RWPE2 (cell line): Measurements from ENCODE around the gene ALDH4A1.

Experiments used
- ATAC-seq: fragments of 200-7000 bp; cut with Tn5 transposase; 3 replicates; pipeline ENCODE4 v1.9.1; 2021; ENCODE audit warnings: low read depth
- DNase-seq: peaks from one replicate; pipeline ENCODE4 v3.0.0-alpha.2; 2020; ENCODE audit warnings: low spot score
- H3K27ac ChIP-seq: fragments of 450-650 bp; 2 replicates; pipeline ENCODE4 v1.5.1; 2017; ENCODE audit warnings: mild to moderate bottlenecking; ENCODE audit not compliant: poor library complexity, severe bottlenecking
- H3K27me3 ChIP-seq: fragments of 250-450 bp; sonication (Bioruptor Pico); 2 replicates; pipeline ENCODE4 v1.5.1; 2021; ENCODE audit warnings: mild to moderate bottlenecking, moderate library complexity; ENCODE audit not compliant: insufficient read depth, poor library complexity, severe bottlenecking
- H3K36me3 ChIP-seq: fragments of 250-450 bp; sonication (Bioruptor Pico); 2 replicates; pipeline ENCODE4 v1.5.1; 2020; ENCODE audit warnings: low read depth, mild to moderate bottlenecking, moderate library complexity
- H3K4me1 ChIP-seq: fragments of 250-450 bp; sonication (Bioruptor Pico); 2 replicates; pipeline ENCODE4 v1.5.1; 2021; ENCODE audit warnings: mild to moderate bottlenecking, moderate library complexity; ENCODE audit not compliant: insufficient read depth, poor library complexity, severe bottlenecking
- H3K4me3 ChIP-seq: fragments of 250-450 bp; sonication (Bioruptor Pico); 2 replicates; pipeline ENCODE4 v1.5.1; 2021; ENCODE audit warnings: mild to moderate bottlenecking, moderate library complexity; ENCODE audit not compliant: severe bottlenecking
- H3K9me3 ChIP-seq: fragments of 250-450 bp; sonication (Bioruptor Pico); 2 replicates; pipeline ENCODE4 v1.5.1; 2021; ENCODE audit warnings: mild to moderate bottlenecking, moderate library complexity; ENCODE audit not compliant: severe bottlenecking
- TF ChIP-seq, protein P1 (sequence below): fragments of 450-650 bp; IDR thresholded peaks from one replicate; pipeline ENCODE4 v1.5.1; 2017; ENCODE audit warnings: mild to moderate bottlenecking, moderate library complexity; ENCODE audit not compliant: poor library complexity, severe bottlenecking

ALDH4A1 gene

DNA sequence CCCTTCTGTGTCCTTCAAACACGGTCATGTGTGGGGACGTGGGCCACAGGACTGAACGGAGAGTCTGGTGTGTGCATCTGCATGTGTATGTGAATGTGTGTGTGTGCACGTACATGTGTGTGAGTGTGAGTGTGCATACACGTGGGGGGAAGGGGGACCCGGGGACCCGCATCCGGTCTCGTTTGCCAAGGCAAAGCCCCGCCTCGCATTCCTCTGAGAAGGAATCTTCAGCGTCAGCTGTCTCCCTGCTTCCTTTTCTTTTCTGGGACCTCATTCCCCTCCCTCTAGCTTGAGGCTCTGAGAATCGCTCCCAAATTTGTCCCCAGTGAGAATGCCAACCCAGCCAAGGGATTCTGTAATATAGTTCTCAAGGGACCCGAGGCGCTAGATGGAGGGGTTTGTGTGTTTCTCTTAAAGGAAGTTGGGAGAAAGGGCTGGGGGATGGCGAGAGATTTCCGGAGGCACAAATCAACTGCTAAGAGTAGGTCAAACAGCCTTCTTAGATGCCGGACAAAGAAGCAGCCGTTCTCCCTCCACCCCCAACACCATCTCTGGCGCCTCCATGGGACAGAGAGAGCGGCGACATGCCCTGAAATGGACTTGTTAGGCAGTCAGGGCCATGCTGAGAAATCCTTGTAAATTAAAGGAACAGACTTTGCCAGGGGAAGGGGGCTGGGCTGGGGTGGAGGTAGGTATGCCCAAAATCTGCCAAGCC, 47.5 kb upstream of the ALDH4A1 start:
- H3K27ac ChIP-seq, result peak overlapping the region; percentile 97
- DNase-seq, result no peak

GRCh38 chr1:18948913-18949685, 46.7 kb upstream of the ALDH4A1 start:
- H3K27me3 ChIP-seq, result no peaks in the 10 kb centered on the region
- no peaks in the 10 kb centered on the region for H3K9me3 ChIP-seq
- DNase-seq (no peak), ATAC-seq (peak; percentile 20; the same call in 2 of the 3 replicates)
- peak overlapping the region; percentile 97 for H3K27ac ChIP-seq
- no peak overlapping the region for H3K4me3 ChIP-seq
- H3K4me1 ChIP-seq, result peaks cover 63% of the 10 kb centered on the region
- peaks cover 25% of the 10 kb centered on the region for H3K36me3 ChIP-seq
- TF ChIP-seq, protein P1, sequence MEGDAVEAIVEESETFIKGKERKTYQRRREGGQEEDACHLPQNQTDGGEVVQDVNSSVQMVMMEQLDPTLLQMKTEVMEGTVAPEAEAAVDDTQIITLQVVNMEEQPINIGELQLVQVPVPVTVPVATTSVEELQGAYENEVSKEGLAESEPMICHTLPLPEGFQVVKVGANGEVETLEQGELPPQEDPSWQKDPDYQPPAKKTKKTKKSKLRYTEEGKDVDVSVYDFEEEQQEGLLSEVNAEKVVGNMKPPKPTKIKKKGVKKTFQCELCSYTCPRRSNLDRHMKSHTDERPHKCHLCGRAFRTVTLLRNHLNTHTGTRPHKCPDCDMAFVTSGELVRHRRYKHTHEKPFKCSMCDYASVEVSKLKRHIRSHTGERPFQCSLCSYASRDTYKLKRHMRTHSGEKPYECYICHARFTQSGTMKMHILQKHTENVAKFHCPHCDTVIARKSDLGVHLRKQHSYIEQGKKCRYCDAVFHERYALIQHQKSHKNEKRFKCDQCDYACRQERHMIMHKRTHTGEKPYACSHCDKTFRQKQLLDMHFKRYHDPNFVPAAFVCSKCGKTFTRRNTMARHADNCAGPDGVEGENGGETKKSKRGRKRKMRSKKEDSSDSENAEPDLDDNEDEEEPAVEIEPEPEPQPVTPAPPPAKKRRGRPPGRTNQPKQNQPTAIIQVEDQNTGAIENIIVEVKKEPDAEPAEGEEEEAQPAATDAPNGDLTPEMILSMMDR, result no peak

More for the DNA sequence above, 47.5 kb upstream of the ALDH4A1 start:
- H3K4me3 ChIP-seq, result peak overlapping the region; percentile 20
- H3K36me3 ChIP-seq, result peaks cover 30% of the 10 kb centered on the region
- H3K9me3 ChIP-seq, result no peaks in the 10 kb centered on the region
- TF ChIP-seq, protein P1, result no peak
- peak; percentile 13; the same call in 2 of the 3 replicates for ATAC-seq
- peaks cover 68% of the 10 kb centered on the region for H3K4me1 ChIP-seq
- no peaks in the 10 kb centered on the region for H3K27me3 ChIP-seq

DNA sequence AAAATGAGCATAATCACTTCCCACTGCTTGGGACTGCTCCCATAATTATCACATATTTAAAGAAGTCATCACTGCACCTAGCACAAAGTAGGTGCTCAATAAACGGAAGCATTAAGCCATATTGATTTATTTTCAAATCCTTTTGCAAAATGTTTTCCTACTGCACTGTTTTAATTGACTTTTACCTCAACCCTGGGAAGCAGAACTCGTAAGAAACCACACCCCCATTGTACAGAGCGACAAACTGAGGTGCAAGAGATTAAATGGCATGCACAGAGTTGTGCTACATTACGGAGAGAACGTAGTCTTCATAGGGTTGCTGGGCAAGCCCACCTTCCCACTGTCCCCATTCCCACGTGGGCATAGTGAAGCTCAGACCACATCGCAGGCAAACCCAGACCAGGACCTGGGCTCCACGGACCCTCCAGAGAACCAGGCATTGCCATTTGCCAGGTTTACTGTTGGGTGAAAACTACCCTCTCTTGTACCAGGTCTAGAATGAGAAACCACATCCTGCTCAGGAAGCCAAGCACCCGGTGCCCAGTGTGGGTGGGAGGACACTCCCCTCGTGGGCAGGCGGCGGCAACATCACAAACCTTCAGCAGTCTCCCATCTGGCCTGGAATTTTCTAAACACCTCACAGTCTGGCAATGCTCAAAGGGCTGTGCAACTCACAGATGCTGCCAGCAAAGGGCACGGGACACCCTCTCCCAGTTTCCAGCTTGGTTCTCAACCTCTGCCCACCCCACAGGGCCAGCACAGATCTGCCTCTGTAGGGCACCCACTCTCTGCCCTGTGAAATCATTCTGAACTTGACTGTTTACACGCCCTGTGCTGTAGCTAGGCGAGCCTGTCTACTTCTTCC, 45.9 kb upstream of the ALDH4A1 start:
- Histone ChIP-seq H3K27me3 (no peaks in the 10 kb centered on the region), H3K36me3 (peaks cover 28% of the 10 kb centered on the region), H3K4me3 (no peak overlapping the region), H3K9me3 (no peaks in the 10 kb centered on the region), H3K27ac (peak overlapping the region; percentile 97), H3K4me1 (peaks cover 56% of the 10 kb centered on the region)
- ATAC-seq, result peak; percentile 52
- no peak for DNase-seq
- TF ChIP-seq, protein P1, result no peak

GRCh38 chr1:18947570-18947969, 45.2 kb upstream of the ALDH4A1 start:
- Histone ChIP-seq H3K4me1 (peaks cover 53% of the 10 kb centered on the region), H3K4me3 (no peak overlapping the region), H3K9me3 (no peaks in the 10 kb centered on the region), H3K27ac (peak overlapping the region; percentile 97), H3K27me3 (no peaks in the 10 kb centered on the region), H3K36me3 (peaks cover 26% of the 10 kb centered on the region)
- DNase-seq (no peak), ATAC-seq (no peak)
- TF ChIP-seq, protein P1, result no peak
